Stimulated activated CD4-positive, alpha-beta T cell treated with anti-CD3 and anti-CD28 coated beads, Interleukin-2, amount 100 ng/mL, for 24 hours (primary cell): Measurements from ENCODE around the gene PTGER1.
A peak's percentile ranks its signal among the peaks of the same experiment; 100 is the strongest.
"Not testable (repeated sequence)": the region's sequence is repeated elsewhere in the genome, so short reads cannot be mapped to it uniquely, and the experiment has no call there.

Source experiments
- DNase-seq, 2 donors: peaks; one replicate each; pipeline ENCODE4 v3.0.0-alpha.2; 2020

The PTGER1 gene

GRCh38 chr19:14475251-14476073 is at the start of gene PTGER1:
Gene PTGER1, minus strand, starts transcription at chr19:14475354. Its CDS starts 1,034 bp downstream, at chr19:14474320.
- DNase-seq: peak in 1 of 2 donors; percentile 40

GRCh38 chr19:14520543-14520942 is 45.4 kb upstream of the PTGER1 start:
- no peak for DNase-seq

GRCh38 chr19:14519860-14520407 is 44.8 kb upstream of the PTGER1 start:
- no peak for DNase-seq

GRCh38 chr19:14519245-14519859 is 44.2 kb upstream of the PTGER1 start:
- DNase-seq: no peak

GRCh38 chr19:14517840-14518505 is 42.8 kb upstream of the PTGER1 start, which contains the start of gene DNAJB1:
Gene DNAJB1, minus strand, starts transcription at chr19:14518397. Its CDS starts 48 bp downstream, at chr19:14518349.
- peak; percentile 69 to 73 for DNase-seq

GRCh38 chr19:14517446-14517839 is 42.3 kb upstream of the PTGER1 start:
- peak in 1 of 2 donors; percentile 45 for DNase-seq

GRCh38 chr19:14516746-14517438 is 41.7 kb upstream of the PTGER1 start:
- no peak for DNase-seq

- no peak for DNase-seq
Measured at GRCh38 chr19:14516048-14516534, 40.9 kb upstream of the PTGER1 start.

GRCh38 chr19:14515501-14516047 is 40.4 kb upstream of the PTGER1 start:
- DNase-seq: no peak

GRCh38 chr19:14514215-14514863 is 39.2 kb upstream of the PTGER1 start:
- no peak for DNase-seq

GRCh38 chr19:14512406-14512961 is 37.3 kb upstream of the PTGER1 start:
- DNase-seq: no peak

- no peak for DNase-seq
Measured at GRCh38 chr19:14511229-14511593, 36.1 kb upstream of the PTGER1 start.

GRCh38 chr19:14510311-14511228 is 35.4 kb upstream of the PTGER1 start:
- DNase-seq: no peak

GRCh38 chr19:14507704-14508542 is 32.8 kb upstream of the PTGER1 start:
- DNase-seq: no peak

- DNase-seq: peak; percentile 78 to 82
Measured at GRCh38 chr19:14505488-14506239, 30.5 kb upstream of the PTGER1 start.

GRCh38 chr19:14504575-14504974 is 29.4 kb upstream of the PTGER1 start:
- not testable (repeated sequence) for DNase-seq

GRCh38 chr19:14503285-14503684 is 28.1 kb upstream of the PTGER1 start:
- no peak for DNase-seq

GRCh38 chr19:14502334-14503092 is 27.4 kb upstream of the PTGER1 start:
- DNase-seq: no peak
